GM21390 (cell line): ENCODE results near the gene MDP1.

Experiments
- ATAC-seq: cut with Tn5 transposase; IDR thresholded peaks from one replicate; pipeline ENCODE4 v1.9.1; 2021; ENCODE audit not compliant: unreplicated experiment

The MDP1 gene

DNA sequence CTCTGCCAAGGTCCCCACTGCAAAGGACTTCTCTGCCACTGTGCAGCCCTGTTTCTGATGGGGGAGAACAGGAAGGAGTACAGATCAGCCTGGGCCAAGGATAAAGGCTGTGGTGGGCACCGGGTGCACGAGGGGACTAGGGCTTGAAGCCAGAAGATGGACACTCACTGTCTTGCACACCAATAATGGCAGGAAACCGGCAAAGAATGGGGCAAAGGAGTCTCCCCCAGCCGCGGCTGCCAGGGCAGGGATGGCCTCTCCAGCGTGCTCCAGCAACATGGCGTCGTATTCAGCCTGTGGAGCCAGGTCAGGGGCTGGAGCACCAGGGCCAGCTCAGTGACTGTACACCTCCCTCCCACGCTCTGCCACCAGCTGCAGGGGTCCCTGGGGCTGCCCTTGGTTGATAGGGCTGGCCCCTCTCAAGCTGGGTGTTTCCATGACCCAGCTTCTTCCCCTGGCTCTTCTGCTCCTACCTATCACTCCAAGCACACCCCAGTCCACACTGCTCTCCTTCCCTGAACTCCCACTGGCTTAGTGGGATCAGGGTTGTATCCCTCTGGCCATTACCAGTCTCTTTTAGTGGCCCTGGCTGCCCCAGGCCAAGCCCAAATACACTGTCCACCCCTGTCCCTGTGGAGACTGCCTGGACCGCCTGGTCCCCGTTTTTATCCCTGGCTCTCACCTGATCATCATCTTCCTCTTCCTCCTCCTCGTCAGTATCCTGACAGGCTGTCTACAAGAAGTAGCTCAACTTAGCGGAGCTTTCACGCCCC is 33.6 kb downstream of the MDP1 start:
- ATAC-seq, result no peak

DNA sequence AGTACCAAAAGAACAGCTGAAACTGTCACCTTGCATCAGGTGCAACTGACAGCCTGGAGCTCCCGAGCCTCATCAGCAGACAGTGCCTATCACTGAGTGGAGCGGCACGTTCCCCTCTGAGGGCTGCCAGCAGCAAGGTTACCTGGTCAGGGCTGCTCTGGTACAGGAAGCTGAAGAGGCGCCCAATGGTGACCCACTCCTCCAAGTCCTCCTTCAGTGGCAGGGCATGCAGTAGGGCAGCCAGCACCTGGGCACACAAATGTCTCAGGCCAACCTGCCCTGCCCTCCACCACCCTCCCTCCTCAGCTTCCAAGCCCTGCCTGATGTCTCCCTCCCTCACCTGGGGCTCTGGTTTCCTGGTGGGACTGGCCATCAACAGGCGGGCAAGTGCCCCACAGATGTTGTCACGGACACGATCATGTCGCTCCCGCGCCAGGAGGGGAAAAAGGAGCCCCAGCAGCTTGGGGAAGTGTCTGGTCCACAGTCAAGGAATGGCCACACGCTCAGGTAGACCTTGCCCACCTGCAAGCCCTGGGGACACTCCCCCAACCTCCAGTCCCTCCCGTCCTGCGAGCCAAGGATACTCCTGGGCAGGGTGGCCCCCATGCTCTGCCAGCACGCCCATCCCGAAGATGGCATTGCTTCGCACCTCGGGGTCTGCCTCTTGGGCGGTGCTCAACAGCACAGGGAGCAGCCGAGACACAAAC is 34.3 kb downstream of the MDP1 start:
- ATAC-seq, result no peak

- ATAC-seq, result no peak
Observed at GRCh38 chr14:24179961-24180796, 35.7 kb downstream of the MDP1 start.

GRCh38 chr14:24179294-24179960 is 36.4 kb downstream of the MDP1 start:
- no peak for ATAC-seq

- ATAC-seq, result no peak
Observed at GRCh38 chr14:24178399-24179178, 37.3 kb downstream of the MDP1 start.

GRCh38 chr14:24177891-24178290 is 38.0 kb downstream of the MDP1 start:
- ATAC-seq, result no peak

GRCh38 chr14:24177041-24177825 is 38.6 kb downstream of the MDP1 start:
- no peak for ATAC-seq

- ATAC-seq, result no peak
Observed at GRCh38 chr14:24176599-24176998, 39.3 kb downstream of the MDP1 start.

GRCh38 chr14:24172871-24173281 is 43.0 kb downstream of the MDP1 start:
- ATAC-seq, result no peak

DNA sequence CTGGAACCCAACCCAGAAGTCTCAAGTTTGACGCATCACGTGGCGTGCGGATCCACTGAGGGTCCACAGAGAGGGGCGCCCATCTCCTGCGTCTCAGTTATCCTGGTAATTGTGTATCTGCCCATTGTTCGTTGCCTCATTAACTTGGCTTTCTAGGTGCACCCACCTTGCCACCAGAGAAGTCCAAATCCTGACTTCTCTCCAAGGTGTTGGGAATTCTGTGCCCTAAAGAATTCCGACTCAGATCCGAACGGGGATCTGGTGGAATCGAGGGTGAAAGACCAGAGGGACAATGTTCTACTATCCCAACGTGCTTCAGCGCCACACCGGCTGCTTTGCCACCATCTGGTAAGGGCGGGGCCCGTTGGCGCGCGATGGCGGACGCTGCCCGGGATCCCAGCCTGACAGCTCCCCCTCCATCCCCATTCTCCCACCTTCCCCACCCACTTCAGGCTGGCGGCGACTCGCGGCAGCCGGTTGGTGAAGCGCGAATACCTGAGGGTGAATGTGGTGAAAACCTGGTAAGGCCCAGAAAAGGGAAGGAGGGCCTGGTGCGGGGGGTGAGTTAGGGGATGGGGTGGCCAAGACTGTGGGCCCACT is 43.5 kb downstream of the MDP1 start:
- ATAC-seq, result no peak

GRCh38 chr14:24171422-24172260 is 44.2 kb downstream of the MDP1 start, which contains the start of gene REC8:
REC8 (plus strand) TSS chr14:24172080; CDS start chr14:24172553, 473 bp downstream.
- peak; percentile 84 for ATAC-seq

DNA sequence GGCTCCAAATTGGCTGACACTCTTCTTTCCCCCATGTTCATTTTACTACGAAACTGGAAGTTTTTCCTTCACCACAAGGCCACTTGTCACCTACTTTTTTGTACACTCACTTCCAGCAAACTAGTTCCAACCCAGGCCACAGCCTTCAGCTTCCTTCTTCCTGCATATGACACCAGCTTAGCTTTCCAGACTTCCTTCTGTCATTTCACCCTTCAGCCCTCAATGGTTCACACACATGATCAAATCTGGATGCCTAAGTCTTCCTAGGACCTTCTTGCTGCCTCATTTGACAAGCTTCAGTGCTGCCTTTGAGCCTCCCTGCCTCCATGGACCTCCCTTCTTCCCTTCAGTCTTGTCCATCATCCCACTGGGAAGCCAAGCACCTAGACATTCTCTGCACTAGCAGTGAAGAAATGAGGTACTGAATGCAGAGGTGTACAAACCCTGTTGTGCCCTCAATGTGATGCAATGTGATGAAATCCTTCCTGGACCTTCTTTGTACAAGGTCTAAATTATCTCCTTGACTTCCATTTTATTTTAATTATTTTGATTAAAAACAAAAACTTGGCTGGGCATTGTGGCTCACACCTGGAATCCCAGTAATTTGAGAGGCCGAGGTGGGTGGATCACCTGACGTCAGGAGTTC is 48.3 kb downstream of the MDP1 start:
- no peak for ATAC-seq

GRCh38 chr14:24165785-24166184 is 50.1 kb downstream of the MDP1 start:
- no peak for ATAC-seq

- ATAC-seq, result no peak
Observed at GRCh38 chr14:24164518-24164991, 51.3 kb downstream of the MDP1 start.
